Loucy (cell line): ENCODE results near the gene STXBP6.

Experiments used
- EZH2phosphoT487 ChIP-seq: fragments of 200-600 bp; IDR thresholded peaks from 2 replicates; pipeline ENCODE4 v1.6.1; 2018; ENCODE audit warnings: antibody characterized with exemption, mild to moderate bottlenecking, moderate library complexity, borderline replicate concordance
- TF ChIP-seq, protein P1 (sequence below): fragments of 200-600 bp; sonication (generic); conservative IDR thresholded peaks from 2 replicates; pipeline ENCODE4 v1.5.1; 2014; ENCODE audit warnings: mild to moderate bottlenecking, antibody characterized with exemption, low read length

DNA sequence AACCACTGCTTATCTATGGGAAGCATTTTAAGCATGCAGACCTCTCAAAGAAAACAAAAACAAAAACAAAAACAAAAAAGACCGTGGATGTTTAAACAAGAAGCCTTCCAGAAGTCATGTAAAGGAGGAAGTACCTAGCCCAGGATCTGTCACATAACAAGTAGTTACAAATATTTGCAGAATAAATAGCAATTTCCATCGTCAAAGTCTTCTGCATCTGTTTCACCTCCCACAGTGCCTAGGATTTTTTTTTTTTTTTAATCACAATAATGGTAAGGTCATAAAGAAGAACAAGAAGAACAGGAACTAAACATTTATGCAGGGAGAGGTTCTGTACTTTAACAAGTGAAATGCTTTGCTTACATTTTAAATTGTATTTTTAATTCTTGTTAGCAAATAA lies 2.4 kb upstream of the STXBP6 start:
- TF ChIP-seq, protein P1, sequence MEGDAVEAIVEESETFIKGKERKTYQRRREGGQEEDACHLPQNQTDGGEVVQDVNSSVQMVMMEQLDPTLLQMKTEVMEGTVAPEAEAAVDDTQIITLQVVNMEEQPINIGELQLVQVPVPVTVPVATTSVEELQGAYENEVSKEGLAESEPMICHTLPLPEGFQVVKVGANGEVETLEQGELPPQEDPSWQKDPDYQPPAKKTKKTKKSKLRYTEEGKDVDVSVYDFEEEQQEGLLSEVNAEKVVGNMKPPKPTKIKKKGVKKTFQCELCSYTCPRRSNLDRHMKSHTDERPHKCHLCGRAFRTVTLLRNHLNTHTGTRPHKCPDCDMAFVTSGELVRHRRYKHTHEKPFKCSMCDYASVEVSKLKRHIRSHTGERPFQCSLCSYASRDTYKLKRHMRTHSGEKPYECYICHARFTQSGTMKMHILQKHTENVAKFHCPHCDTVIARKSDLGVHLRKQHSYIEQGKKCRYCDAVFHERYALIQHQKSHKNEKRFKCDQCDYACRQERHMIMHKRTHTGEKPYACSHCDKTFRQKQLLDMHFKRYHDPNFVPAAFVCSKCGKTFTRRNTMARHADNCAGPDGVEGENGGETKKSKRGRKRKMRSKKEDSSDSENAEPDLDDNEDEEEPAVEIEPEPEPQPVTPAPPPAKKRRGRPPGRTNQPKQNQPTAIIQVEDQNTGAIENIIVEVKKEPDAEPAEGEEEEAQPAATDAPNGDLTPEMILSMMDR: no peak
- TF ChIP-seq EZH2phosphoT487: no peak
